Osteoblast (primary cell): ENCODE measurements around the gene FHIT. TPM values are rescaled to one million over a fixed set of nuclear protein-coding genes. Genes with fewer than 3 reads are reported as not detected.

Source experiments
- DNase-seq: peaks from one replicate; pipeline ENCODE4 v3.0.0; 2011; ENCODE audit warnings: low spot score, mixed read lengths; ENCODE audit not compliant: insufficient read length; ENCODE audit errors: missing footprints
- H2AFZ ChIP-seq: 2 replicates; pipeline ENCODE4 v1.6.0; 2011; ENCODE audit warnings: mild to moderate bottlenecking, low read length
- H3K27ac ChIP-seq: 2 replicates; pipeline ENCODE4 v1.5.1; 2011; ENCODE audit warnings: mild to moderate bottlenecking, low read depth, low read length, moderate library complexity
- H3K27me3 ChIP-seq: 2 replicates; pipeline ENCODE4 v1.6.0; 2012; ENCODE audit warnings: mild to moderate bottlenecking, control low read depth, inconsistent platforms, low read length, moderate library complexity; ENCODE audit not compliant: insufficient read depth
- H3K36me3 ChIP-seq: 2 replicates; pipeline ENCODE4 v1.5.1; 2011; ENCODE audit warnings: mild to moderate bottlenecking, low read length, control low read depth, moderate library complexity; ENCODE audit not compliant: insufficient read depth
- H3K4me1 ChIP-seq: 2 replicates; pipeline ENCODE4 v1.5.1; 2011; ENCODE audit warnings: mild to moderate bottlenecking, low read length, control low read depth, moderate library complexity; ENCODE audit not compliant: insufficient read depth
- H3K4me2 ChIP-seq: 2 replicates; pipeline ENCODE4 v1.6.0; 2011; ENCODE audit warnings: mild to moderate bottlenecking, low read length; ENCODE audit not compliant: insufficient read depth
- H3K4me3 ChIP-seq: fragments of 200-600 bp; sonication (generic); 3 replicates; pipeline ENCODE4 v1.5.1; 2012; ENCODE audit warnings: mild to moderate bottlenecking, low read length, inconsistent platforms; ENCODE audit not compliant: insufficient read depth
- H3K79me2 ChIP-seq: 2 replicates; pipeline ENCODE4 v1.6.0; 2012; ENCODE audit warnings: mild to moderate bottlenecking, low read length, control low read depth, inconsistent platforms; ENCODE audit not compliant: insufficient read depth
- H3K9me3 ChIP-seq: 2 replicates; pipeline ENCODE4 v1.5.1; 2011; ENCODE audit warnings: low read depth, low read length, control low read depth
- H4K20me1 ChIP-seq: 2 replicates; pipeline ENCODE4 v1.6.0; 2012; ENCODE audit warnings: mild to moderate bottlenecking, low read length, control low read depth; ENCODE audit not compliant: insufficient read depth
- total RNA-seq: library from RNA; depleted of rRNA; stranded (reverse); fragments of >200 nt; gene quantifications from 2 replicates; pipeline ENCODE4 v1.2.3, GENCODE V29; 2012
- TF ChIP-seq, protein P1 (sequence below): IDR thresholded peaks from 2 replicates; pipeline ENCODE4 v1.5.1; 2011; ENCODE audit warnings: mild to moderate bottlenecking, low read depth, low read length, moderate library complexity; ENCODE audit errors: extremely low read depth

FHIT gene
- total RNA-seq, 1 donor: 3.3 TPM

DNA sequence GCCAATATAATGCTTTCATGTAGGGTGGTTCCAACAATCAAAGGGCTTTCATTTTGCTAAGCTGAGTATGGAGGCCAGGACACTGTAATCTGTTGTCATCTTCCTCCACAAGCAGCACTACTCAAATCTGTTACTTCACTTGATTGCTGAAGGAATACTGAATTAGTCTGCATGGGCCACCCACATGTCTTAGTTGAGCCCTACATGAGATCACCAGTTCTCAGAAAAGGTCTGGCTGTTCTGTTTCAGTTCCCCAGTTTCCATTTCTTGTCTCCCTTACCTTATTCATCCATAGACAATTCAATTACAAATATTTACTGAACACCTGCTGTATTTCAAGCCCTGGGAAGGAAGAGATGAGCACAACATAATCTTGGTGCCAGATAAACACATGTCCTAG, 119.2 kb downstream of the FHIT start:
- H3K27ac ChIP-seq: no peak overlapping the region
- no peaks in the 10 kb centered on the region for H4K20me1 ChIP-seq
- no peaks in the 10 kb centered on the region for H3K4me1 ChIP-seq
- H2AFZ ChIP-seq: no peak overlapping the region
- TF ChIP-seq, protein P1, sequence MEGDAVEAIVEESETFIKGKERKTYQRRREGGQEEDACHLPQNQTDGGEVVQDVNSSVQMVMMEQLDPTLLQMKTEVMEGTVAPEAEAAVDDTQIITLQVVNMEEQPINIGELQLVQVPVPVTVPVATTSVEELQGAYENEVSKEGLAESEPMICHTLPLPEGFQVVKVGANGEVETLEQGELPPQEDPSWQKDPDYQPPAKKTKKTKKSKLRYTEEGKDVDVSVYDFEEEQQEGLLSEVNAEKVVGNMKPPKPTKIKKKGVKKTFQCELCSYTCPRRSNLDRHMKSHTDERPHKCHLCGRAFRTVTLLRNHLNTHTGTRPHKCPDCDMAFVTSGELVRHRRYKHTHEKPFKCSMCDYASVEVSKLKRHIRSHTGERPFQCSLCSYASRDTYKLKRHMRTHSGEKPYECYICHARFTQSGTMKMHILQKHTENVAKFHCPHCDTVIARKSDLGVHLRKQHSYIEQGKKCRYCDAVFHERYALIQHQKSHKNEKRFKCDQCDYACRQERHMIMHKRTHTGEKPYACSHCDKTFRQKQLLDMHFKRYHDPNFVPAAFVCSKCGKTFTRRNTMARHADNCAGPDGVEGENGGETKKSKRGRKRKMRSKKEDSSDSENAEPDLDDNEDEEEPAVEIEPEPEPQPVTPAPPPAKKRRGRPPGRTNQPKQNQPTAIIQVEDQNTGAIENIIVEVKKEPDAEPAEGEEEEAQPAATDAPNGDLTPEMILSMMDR: no peak
- no peak overlapping the region for H3K4me3 ChIP-seq
- no peak for DNase-seq
- H3K27me3 ChIP-seq: no peaks in the 10 kb centered on the region
- no peaks in the 10 kb centered on the region for H3K79me2 ChIP-seq
- H3K4me2 ChIP-seq: no peak overlapping the region
- no peaks in the 10 kb centered on the region for H3K36me3 ChIP-seq
- no peaks in the 10 kb centered on the region for H3K9me3 ChIP-seq

DNA sequence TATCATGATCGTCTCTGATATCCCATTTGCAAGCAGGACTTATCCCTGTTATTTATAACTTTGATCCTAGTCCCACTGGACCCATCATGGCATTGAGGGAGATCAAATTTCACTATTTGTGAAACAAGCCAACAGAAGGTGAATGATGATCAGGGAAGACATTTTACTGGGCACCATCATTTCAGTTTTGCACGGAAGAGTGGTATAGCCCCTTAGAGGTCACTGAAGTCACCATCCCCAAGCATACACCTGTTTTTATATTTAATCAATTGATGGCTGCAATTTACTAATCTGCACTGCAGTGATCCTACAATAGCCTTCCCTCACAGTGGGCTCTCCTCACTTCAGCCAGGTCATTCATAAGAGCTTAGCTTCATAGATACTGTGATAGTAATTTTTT, 132.4 kb downstream of the FHIT start:
- H3K27ac ChIP-seq: no peak overlapping the region
- H3K36me3 ChIP-seq: no peaks in the 10 kb centered on the region
- H3K27me3 ChIP-seq: no peaks in the 10 kb centered on the region
- no peaks in the 10 kb centered on the region for H3K9me3 ChIP-seq
- H3K4me3 ChIP-seq: no peak overlapping the region
- no peak overlapping the region for H2AFZ ChIP-seq
- no peak for DNase-seq
- TF ChIP-seq, protein P1: no peak
- no peaks in the 10 kb centered on the region for H4K20me1 ChIP-seq
- no peaks in the 10 kb centered on the region for H3K4me1 ChIP-seq
- H3K4me2 ChIP-seq: no peak overlapping the region
- H3K79me2 ChIP-seq: no peaks in the 10 kb centered on the region

DNA sequence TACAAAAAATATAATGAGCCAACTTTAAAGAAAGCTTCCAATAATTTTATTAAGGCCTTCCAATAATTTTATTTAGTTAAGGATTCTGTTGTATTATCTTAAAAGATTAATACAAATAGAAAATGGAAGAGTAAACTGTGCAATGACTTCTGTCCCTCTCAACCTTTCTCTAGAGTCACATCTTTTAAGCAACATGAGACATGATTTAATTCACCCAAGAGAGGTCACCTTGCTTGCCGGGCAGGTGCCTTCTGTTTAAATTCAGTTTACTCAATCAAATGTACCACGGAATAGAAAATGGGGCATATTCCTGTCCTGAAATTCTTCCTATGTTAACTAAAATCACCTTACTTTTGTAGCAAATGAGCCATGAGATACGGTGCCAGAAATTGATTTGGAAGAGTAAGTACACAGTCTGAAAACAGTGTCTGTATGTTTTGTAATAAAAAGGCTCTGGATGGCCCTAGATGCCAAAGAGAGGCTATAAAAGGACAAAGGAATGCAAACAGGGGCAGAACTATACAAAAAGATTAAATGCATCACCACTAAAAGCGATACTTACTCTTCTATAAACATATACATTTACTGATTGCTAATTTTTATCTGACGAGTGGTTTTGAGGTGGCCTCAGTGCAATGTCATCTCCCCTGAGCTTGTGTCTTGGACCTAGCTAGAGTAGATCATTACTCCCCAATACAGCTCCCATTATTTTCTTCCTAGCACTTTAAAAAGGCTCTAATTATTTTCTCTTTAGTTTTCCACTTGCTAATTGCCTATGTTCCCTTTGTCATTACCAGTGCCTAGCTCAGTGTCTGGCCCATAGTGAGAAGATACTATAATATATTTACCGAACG, 134.0 kb downstream of the FHIT start:
- no peaks in the 10 kb centered on the region for H3K36me3 ChIP-seq
- no peaks in the 10 kb centered on the region for H3K79me2 ChIP-seq
- H4K20me1 ChIP-seq: no peaks in the 10 kb centered on the region
- H3K27ac ChIP-seq: no peak overlapping the region
- H3K4me2 ChIP-seq: no peak overlapping the region
- no peaks in the 10 kb centered on the region for H3K9me3 ChIP-seq
- TF ChIP-seq, protein P1: no peak
- H3K4me3 ChIP-seq: no peak overlapping the region
- no peak for DNase-seq
- no peak overlapping the region for H2AFZ ChIP-seq
- no peaks in the 10 kb centered on the region for H3K4me1 ChIP-seq
- H3K27me3 ChIP-seq: no peaks in the 10 kb centered on the region

DNA sequence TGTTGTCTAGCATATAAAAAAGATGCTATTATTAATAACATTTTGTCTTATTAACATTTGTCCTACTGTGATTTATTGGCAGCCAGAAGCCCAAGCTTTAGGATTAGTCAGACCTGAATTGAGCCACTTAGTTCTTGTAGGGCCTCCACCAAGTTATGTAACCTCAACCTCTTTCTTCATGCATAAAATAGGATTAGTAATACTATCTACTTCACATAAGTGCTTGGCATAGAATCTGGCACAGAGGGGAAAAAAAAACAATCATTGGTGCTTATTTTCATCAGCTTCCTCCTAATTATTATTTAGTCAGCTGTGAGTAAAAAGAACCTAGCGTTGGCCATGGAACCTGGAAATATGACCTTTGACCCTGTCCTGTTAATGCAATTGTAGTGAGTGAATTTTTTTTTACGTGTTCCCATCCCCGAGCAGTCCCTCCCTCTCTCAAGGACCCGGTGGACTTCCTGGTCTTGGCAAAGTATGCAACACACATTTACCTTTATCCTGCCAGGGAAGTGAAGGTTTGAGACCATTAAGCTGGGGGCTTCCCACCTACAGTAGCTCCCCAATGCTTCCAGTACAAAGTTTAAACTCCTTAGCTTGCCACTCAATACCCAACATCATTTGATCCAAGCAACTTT, 136.8 kb downstream of the FHIT start:
- Histone ChIP-seq H3K4me3 (no peak overlapping the region), H3K4me1 (no peaks in the 10 kb centered on the region), H4K20me1 (no peaks in the 10 kb centered on the region), H2AFZ (no peak overlapping the region), H3K36me3 (no peaks in the 10 kb centered on the region), H3K27me3 (no peaks in the 10 kb centered on the region), H3K79me2 (no peaks in the 10 kb centered on the region), H3K27ac (no peak overlapping the region), H3K9me3 (no peaks in the 10 kb centered on the region), H3K4me2 (no peak overlapping the region)
- TF ChIP-seq, protein P1: no peak
- no peak for DNase-seq
